ENCODE data around the gene HOXD1. TPM values are rescaled to one million over a fixed set of nuclear protein-coding genes. Genes with fewer than 3 reads are reported as not detected.

HOXD1 gene
- total RNA-seq, result 4.6 and 8.2 TPM in 2 replicates

DNA sequence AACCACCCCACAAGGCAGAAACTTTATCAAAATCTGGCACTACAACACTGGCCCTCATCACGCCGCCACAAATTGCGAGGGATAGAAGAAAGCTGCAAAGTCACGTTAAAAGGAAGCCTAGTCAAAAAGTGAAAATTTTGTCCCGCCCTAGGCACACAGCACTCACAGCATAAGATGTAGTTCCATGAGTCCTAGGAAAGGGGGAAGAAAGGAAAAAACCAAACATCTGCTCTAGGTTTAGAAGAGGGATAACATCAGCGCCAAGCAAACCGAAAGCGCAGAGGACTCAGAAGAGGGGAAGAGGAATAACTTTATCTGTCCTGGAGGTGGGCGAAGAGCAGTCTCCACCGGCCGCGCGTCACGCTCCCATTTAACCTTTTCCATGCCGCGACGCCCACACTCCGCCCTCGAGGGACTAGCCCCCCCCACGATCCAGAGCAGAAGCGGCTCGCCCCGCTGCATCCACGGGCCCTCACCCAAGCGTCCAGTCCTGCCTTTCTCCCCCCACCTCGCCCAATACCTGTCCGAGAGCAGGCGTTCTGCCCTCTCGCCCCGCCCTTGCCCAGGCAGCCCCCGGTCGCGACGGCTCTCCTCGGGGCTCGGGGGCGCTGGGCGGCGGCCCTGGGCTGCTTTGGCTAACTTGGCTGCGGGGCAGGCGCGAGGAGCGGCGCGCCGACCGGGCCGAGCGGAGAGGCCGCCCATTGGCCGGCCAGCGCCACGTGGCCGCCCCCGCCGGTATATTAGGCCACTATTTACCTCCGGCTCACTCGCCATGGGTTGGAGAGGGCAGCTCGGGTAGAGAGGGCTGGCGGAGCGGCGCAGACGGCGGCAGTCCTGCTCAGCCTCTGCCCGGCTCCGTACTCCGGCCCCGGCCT lies at the start of gene HOXD1:
TSS of gene HOXD1 (plus strand) at position 770 of the 875 bp plus-strand sequence. CDS start 134 bp downstream, outside the sequence.
- peak; percentile 61 to 89 for DNase-seq (ENCODE audit: low read depth in 2 of 2)

DNA sequence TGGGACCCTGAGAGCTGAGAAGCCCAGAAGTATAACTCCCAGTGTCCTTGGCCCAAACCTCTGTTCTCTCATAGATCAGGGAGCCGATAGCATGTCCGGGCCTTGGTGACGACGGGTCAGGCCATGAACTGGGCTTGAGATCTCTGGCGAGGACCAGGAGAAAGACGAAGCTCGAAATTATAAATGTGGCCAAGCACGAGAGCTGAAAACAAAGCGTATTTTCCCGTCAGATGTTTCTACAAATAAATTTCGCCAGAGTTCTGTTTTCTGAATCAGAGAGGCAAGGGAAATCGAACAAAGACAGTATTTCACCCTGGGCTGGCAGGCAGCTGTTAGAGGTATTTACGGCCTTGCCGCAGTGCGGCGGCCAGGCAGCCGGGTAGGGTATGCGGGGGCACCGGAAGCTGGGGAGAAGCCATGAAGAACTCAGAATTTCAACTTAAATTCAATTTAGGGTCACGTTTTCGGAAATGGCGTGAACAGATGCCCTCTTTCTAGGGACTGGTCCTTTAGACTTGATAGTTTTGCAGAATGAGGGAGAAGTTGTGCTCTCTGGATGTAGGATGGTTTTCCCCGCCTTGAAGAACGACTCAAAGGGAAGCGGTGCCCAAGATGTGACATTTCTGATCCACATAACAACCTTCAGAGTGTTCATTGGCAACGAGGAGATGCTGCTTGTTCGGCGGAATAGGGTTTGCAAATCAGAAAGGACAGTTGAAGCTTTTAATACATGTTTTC lies 49.4 kb upstream of the HOXD1 start:
- DNase-seq (ENCODE audit: low read depth in 2 of 2), result peak in 1 of 2 donors; percentile 60

GRCh38 chr2:176139661-176140512 lies 48.6 kb upstream of the HOXD1 start:
- peak in 1 of 2 donors; percentile 65 for DNase-seq (ENCODE audit: low read depth in 2 of 2)

DNA sequence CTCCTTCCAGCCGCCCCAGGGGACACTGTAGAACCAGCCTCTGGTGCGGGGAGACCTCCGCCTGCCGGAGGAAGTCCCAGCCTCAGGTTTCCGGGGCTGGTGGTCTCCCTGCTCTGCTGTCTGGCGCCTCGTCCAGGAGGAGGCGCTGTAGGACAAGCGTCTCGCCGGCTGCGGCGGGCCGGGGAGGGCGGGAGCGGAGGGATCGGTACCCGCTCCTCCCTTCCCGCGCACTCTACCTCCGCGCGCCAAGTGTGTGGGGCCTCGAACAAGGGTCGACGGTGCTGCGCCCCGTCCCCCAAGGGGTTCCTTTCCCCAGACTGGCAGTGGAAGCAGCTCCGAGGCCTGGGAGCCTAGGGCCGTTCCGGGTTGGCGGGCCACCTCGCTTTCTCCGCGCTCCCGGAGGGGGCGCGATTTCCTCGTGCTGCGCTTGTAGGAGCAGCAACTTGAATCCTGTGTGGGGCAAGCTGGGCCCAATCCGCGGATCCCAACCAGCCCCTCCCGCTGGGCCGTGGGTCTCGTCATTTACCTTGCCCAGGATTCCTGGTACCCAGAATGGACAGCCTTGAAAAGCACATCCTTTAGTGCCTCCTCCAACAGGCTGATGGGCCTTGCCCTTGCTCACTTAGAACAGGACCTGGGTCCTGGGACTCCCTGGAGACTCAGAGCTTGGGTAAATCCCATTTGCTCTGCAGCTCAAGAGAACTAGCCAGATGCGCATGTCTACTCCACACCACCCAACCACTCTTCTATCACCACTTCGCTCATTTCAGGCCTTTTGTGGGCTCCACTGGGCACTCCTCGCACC lies 47.8 kb upstream of the HOXD1 start:
- DNase-seq (ENCODE audit: low read depth in 2 of 2), result peak in 1 of 2 donors; percentile 87

DNA sequence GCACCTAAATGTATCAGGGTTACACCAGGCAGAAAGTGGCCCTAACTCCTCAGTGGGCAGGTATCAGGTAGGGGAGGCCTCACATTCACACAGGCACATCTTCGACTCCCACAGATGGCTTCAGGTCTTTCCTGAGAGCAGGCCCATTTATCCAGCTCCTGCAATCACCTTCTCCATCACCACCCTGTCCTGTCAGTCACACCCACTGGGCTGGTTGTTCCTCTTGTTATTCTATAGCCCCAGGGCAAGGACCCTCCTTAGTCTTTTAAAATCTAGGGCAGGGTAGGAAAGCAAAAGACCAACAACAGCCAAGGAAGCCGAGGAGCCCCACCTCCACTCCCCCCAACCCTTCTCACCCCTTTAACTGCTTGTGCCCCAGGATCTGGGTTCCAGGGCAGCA lies 46.2 kb upstream of the HOXD1 start:
- DNase-seq (ENCODE audit: low read depth in 2 of 2), result no peak

DNA sequence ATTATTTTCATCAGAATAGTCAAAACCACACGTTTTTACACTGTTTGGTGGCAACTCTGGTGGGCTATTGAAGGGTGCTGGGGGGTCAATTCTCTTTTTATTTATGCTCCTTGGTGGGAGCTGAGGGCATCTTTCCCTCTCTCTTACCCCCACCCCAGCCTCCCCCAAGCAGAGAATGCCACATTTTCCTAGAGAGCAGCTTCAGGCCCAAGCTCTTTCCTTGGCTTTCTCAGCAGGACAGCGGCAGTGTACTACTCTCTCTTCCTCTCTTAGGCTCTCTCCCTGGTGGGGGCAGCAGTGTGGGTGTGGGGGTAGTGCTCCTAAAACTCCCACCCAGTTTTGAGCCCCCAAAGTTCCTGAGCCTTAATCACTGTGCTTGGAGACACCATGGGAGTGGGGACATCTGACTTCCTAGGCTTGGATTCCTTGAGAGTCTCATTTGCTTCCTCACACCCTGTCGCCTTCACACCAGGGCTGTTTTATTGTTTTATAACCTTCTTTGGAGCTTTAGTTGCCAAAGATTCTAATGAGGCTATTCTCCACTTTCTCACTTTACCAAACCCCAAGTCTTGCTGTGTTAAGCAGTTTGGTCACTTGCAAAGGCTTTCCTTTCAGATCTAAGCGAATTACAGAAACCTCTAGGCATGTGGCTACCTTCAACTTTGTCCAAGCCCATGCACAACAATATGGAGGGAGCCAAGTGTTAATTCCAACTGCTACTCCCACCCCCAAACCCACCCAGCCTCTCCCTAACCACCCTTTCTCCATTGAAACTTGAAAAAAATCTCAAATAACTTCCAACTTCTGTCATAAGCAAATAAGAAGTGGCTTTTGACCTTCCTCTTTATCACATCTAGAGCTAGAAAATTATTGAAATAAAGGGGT lies 43.1 kb upstream of the HOXD1 start:
- no peak for DNase-seq (ENCODE audit: low read depth in 2 of 2)

- DNase-seq (ENCODE audit: low read depth in 2 of 2), result no peak
Observed at GRCh38 chr2:176146101-176146500, 42.4 kb upstream of the HOXD1 start.

- no peak for DNase-seq (ENCODE audit: low read depth in 2 of 2)
Observed at GRCh38 chr2:176146645-176147044, 41.8 kb upstream of the HOXD1 start.

DNA sequence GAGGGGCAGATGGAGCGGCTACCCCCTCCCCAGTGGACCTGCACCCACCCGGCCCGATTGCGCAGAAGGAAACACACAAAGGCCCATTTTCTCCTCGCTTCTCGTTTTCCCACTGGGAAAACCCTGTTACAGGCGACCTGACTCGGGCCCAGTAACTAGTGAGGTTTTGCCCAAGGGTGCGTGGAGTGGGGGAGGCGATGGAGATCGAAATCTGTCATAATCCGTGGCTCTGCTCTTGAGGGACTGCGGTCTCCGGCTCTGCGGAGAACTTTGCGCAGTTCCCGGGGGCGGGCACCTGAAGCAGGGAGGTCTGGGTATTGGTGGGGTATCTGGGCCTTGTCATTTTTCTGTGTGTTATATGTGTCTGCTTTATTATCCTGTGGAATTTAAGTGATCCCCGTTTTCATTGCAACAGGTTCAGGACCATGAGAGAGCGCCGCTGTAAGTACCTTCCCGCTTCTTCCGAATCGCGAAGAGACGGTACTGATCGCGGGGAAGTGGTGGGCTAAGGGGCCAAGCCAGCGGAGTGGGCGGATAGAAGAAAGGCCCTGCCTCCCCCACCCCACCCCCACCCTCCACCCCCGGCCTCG lies 41.2 kb upstream of the HOXD1 start:
- no peak for DNase-seq (ENCODE audit: low read depth in 2 of 2)

GRCh38 chr2:176147800-176148496 lies 40.5 kb upstream of the HOXD1 start:
- DNase-seq (ENCODE audit: low read depth in 2 of 2), result no peak

DNA sequence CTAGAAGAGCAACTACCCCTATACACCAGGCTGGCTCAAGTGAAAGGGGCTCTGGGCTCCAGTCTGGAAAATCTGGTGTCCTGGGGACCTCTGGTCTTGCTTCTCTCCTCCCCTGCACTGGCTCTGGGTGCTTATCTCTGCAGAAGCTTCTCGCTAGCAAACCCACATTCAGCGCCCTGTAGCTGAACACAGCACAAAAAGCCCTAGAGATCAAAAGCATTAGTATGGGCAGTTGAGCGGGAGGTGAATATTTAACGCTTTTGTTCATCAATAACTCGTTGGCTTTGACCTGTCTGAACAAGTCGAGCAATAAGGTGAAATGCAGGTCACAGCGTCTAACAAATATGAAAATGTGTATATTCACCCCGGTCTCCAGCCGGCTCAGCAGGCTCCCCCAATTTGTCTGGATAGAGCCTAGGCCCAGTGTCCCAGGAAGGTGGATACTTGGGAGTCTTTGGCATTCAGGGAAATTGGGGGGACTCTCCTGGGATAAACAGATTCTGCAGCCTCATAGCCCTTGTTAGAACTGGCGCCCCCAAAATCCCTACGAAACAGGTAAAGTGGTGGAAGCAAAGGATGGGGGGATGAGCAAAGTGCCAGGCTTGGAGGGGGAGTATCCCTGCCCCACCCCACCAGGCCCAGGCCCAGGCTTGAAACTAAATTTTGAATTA lies 39.6 kb upstream of the HOXD1 start:
- no peak for DNase-seq (ENCODE audit: low read depth in 2 of 2)

DNA sequence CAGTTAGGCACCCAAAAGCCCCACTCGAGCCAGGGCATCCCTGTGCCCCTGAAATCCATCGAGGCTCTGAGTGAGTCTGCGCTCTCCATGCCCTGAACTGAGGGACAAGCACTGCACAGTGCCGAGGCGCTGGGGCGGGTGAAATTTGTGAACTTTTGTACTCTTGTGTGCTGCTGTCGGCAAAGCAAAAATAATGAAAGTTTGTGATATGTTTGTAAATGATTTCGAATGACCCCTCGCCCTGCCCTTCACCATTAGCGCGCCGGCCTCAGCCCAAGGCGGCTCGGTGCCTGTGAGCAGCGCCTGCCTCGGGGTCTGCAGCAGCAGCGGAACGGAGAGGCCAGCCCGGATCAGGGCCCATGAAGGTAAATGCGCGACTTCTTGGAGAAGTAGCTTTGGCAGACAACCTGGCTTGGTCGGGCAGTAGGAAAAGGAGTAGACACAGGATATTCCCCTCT lies 39.0 kb upstream of the HOXD1 start:
- no peak for DNase-seq (ENCODE audit: low read depth in 2 of 2)

- DNase-seq (ENCODE audit: low read depth in 2 of 2), result no peak
Observed at GRCh38 chr2:176149939-176150583, 38.4 kb upstream of the HOXD1 start.

GRCh38 chr2:176150584-176151441 lies 37.7 kb upstream of the HOXD1 start:
- DNase-seq (ENCODE audit: low read depth in 2 of 2), result no peak

- no peak for DNase-seq (ENCODE audit: low read depth in 2 of 2)
Observed at GRCh38 chr2:176151442-176152287, 36.8 kb upstream of the HOXD1 start, which contains the start of gene HOXD4. Gene HOXD4, plus strand, starts transcription at chr2:176151550. Its CDS starts 84 bp downstream, at chr2:176151634.

All from dermis microvascular lymphatic vessel endothelial cell (primary cell).